GM18511 (cell line): ENCODE measurements around the gene AS3MT.
"Not testable (repeated sequence)": the region's sequence is repeated elsewhere in the genome, so short reads cannot be mapped to it uniquely, and the experiment has no call there.

ENCODE experiments used
- ATAC-seq: cut with Tn5 transposase; IDR thresholded peaks from one replicate; pipeline ENCODE4 v1.9.1; 2021; ENCODE audit warnings: mild to moderate bottlenecking, moderate library complexity; ENCODE audit not compliant: unreplicated experiment

The AS3MT gene

DNA sequence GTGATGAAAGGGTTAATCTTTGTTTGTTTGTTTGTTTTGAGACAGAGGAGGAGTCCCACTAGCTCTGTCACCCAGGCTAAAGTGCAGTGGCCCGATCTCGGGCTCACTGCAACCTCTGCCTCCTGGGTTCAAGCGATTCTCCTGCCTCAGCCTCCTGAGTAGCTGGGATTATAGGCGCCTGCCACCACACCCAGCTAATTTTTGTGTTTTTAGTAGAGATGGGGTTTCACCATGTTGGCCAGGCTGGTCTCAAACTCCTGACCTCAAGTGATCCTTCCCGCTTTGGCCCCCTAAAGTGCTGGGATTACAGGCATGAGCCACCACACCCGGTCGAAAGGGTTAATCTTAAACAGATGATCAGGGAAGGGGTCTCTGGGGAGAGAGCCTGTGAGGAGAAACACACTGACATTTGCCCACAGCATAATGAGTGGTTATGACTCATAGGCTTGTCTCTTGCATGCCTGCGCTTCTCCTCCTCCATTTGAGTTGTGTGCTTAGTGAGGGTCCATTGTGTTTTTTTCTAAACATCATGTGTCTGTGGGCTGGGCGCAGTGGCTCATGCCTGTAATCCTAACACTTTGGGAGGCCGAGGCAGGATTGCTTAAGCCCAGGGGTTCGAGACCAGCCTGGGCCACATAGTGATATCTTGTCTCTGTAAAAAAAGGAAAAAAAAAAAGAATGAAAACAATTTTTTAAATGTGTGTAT lies 13.4 kb upstream of the AS3MT start:
- not testable (repeated sequence) for ATAC-seq

DNA sequence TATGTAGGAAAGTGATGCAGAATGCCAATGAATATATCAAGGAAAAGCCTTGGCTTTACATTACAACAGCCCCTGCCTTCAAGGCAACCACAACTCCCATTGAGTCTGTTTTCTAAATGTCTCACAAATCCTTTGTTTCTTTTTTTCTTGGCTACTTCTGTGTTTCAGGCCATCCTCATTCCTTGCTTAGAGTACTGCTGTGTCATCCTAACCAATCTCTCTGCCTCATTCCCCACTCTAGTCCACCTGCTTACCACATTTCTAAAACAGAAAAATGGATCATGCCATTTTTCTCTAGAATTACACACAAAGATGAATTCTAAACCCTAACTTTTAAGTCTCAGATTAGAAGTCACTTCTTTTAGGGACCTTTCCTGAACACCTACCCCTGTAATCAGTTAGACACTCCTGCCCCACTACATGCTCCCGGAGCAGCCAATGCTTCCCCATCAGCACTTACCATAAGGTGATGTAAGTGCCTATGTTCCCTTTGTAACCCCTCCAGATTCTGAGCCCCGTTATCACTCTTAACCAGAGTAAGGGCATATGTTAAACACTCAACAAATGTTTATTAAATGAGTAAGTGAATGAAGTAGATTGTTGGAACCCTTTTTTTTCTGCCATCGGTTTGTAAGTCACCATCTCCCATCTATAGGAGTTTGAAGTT lies 12.4 kb upstream of the AS3MT start:
- no peak for ATAC-seq

DNA sequence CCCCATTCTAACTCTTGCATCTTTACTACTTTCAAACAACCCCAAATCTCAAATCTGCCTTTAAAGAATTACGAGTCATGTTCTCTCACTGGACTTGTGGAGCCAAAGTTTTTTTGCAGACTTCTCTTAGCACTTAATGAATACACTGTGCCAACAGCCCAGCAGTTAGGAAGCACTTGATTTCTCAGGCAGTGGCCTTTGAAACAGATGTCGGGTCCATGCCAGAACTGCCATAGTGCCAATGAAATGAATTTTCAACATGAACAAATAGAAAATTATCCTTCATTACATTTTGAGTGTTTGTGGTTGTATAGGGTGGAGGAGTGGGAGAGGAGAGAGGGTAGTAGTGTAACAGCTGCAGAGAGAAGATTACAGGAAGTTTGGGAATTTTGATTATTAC lies 9.4 kb upstream of the AS3MT start:
- ATAC-seq, result no peak

DNA sequence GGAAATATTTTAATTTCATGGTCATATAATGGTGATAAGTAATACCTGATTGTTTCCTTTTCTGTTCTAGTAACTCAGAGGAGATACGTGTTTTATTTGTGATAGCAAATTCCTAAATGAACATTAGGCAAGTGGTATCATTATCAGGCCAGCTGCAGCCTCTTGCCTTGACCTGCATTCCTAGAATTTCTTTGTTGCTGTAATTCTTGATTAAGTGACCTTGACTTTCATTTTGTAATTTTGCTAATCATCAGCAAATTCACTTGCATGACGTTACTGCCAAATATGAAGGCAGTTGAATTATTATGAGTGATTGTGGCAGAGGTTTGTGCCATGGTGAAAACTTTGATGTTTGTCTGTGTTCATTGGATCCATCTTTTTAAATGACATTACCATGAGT lies 5.6 kb upstream of the AS3MT start:
- ATAC-seq, result no peak

DNA sequence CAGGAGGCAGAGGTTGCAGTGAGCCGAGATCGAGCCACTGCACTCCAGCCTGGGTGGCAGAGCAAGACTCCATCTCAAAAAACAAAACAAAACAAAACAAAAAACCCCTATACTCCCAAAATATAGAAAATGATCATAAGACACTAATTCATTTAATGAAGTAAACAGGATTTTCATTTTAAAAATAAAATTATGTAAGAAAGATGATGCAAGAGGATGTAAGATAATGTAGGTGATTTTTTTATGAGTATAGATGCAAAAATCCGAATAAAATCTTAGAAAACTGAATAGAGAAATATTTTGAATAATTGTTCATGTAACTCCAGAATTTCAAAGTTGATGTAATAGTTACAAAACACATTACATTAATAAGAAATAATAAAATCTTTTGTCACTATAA lies 3.6 kb upstream of the AS3MT start:
- ATAC-seq, result no peak

DNA sequence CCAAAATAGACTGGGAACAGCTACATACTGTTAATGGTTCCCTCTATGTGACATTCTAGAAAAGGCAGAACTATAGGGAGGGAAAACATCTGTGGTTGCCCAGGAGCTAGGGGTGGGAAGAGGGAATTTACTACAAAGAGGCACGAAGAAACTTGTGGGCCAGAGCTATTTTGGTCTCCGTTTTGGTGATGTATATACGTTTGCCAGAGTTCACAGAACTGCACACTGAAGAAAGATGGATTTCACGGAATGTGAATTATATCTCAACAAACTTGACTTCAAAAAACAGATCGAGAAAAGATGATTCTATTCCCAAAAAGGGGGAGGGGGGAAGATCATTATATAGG lies 386 bp upstream of the AS3MT start:
- no peak for ATAC-seq

DNA sequence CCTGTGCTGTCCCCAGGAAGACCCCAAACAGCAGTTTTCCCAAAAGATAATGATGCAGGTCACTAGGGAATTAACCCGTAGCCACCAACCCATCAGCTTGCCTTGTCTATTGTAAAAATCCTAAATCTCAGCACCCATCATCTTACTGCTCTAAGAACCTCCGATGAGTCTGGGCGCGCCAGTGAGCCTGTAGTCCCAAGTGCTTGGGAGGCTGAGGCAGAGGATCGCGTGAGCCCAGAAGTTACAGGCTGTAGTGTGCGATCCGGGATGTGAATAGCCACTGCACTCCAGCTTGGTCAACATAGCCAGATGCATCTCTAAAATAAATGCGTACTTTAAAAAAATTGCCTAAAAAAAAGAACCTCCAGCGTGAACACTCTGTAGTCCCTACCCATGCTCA lies 951 bp downstream of the AS3MT start:
- ATAC-seq, result no peak

DNA sequence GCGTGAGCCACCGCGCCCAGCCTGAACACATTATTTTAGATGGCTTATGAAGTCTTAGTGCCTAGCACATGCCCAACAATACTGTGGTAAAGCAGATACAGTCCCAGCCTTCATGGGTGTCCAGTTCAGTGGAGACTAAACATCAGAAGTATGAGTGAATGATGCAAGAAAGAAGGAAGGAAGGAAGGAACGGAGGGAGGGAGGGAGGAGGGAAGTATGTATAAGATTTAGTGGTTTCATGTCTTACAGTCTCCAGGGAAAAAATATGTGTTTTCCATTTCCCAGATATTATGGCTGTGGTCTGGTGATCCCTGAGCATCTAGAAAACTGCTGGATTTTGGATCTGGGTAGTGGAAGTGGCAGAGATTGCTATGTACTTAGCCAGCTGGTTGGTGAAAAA lies 2.9 kb downstream of the AS3MT start:
- no peak for ATAC-seq

DNA sequence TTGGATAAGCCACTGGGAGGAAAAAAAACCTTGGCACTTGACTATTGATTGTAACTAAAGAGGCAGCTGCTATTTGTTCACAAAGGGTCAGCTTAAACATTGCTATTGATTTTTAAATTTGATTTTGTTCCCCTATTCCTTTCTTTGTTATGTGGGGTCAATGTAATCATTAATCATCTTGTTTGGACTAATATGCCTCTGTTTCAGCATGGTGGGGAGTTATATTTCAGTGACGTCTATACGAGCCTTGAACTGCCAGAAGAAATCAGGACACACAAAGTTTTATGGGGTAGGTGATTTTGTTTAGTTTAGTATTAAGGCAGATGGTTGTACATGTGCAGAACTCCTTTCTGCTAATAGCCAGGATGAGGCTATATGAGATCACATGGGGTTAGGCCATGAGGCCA lies 7.5 kb downstream of the AS3MT start:
- no peak for ATAC-seq

DNA sequence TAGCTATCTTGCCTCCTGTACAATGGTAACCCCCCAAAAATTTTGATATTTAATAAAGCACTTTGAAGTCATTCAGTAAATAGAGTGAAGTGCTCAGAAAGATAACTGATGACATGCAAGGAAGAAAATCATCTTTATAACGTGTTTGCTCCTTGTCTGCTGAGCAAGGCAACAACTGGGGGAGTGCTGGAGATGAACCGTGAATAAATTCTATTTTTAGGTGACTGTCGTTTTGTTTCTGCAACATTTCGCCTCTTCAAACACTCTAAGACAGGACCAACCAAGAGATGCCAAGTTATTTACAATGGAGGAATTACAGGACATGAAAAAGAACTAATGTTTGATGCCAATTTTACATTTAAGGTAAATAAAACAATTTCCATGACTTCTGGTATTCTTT lies 9.4 kb downstream of the AS3MT start:
- no peak for ATAC-seq

DNA sequence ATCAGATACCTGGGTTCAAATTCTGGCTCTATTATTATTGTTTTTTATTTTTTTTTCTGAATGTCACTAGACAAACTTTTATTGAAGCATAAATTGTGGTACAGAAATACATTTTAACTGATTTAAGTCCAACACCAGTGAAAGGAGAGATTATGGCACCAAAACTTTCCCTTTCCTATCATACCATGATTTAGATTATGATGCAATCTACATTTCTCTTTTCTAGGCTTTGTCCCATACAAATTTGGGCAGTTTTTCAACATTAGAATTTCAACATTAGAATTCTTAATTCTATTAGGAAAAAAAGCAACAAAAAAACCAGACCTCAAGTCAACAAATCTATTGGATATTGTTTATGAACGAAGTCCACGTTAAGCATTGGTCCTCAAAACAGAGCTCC lies 11.0 kb downstream of the AS3MT start:
- no peak for ATAC-seq

DNA sequence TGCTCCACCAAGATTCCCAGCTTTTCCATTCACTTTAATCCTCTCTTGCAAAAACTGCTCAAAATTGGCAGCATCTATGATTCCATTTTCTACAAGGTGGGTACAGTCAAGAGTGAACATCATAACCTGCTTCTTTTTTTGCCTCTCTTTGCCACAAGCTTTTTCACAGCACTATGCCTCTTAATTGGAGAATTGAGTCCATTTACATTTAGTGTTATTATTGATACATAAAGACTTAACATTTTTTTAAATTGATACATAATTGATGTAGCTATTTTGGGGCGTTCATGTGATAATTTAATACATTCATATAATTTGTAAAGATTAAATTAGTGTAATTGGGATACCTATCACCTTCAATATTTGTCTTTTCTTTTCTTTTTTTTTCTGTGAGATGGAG lies 18.8 kb downstream of the AS3MT start:
- no peak for ATAC-seq

DNA sequence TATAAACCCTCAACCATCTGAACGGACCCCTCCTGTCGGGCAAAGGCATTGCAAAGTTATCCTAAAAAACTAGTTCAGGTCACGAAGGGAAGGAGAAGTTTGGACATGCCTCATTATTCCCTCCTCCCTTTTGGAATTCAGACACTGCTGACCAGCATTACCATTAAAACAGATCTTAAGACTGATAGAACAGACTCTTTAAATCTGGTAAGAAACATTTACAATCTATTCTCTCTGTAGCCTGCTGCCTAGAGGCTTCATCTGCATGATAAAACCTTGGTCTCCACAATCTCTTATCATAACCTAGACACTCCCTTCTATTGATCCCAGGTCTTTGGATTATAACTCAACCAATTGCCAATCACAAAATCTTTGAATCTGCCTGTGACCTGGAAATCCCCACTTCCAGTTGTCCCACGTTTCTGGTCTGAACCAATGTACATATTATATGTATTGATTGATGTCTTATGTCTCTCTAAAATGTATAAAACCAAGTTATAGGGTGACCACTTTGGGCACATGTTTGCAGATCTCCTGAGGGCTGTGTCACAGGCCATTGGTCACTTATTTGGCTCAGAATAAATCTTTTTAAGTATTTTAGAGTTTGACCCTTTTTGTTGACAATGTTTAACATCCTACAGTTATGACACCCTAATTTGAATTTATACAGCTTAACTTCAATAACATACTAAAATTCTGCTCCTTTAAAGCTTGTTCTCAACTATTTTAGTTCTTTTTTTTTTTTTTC lies 25.4 kb downstream of the AS3MT start:
- no peak for ATAC-seq

DNA sequence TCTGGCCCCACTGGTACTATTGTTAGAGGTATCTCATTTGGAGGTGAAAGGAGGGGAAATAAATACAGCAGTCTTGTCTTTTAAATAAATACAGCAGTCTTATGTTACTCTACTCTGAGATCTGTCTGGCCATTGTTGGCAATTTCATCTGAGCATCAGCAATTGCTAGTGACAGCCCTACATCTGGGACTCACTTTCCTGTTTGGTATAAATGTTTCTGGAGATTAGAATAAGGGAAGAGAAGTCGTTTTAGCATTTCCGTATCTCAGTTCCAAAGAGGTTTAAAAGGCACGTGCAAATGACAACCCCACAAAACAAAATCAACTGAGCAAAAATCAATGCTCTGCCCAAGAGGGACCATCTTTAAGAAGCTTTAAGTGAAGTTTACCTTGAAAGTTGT lies 30.7 kb downstream of the AS3MT start:
- ATAC-seq, result no peak

DNA sequence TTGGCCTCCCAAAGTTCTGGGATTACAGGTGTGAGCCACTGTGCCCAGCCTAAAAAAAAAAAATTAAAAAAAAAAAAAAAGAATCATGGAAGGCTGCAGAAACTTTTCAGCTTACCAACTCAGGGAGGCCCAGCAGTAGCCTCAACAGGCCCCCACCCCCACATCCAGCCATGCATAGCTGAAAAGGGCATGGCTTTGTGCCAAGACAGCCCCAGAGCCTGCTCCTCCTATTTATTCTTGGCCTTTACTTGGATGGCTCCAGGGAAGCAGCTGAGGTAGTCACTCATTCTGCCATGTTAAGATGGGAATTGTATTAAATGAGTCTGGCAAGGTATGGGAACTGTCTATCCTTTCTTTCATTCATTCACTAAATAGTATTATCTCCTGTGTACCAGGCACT lies 35.1 kb downstream of the AS3MT start:
- ATAC-seq, result no peak

DNA sequence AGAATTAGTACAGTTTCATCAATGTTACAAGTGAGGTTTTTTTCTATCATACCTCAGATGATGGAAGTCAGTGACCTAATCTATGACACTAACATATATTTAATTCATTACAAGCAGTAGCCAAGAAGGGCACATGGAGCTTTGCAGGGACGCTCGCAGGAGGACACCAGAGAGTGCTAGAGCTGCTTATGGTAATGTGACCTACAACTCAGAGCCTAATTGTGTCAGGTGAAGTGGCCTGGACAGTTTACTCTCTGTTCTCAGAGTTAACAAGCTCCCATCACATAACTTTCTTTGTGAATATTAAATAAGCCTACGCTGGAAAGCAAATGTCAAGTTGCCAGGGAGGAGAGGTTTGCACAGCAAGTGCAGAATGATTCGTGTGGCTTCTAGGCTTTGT lies 37.2 kb downstream of the AS3MT start:
- ATAC-seq, result no peak

DNA sequence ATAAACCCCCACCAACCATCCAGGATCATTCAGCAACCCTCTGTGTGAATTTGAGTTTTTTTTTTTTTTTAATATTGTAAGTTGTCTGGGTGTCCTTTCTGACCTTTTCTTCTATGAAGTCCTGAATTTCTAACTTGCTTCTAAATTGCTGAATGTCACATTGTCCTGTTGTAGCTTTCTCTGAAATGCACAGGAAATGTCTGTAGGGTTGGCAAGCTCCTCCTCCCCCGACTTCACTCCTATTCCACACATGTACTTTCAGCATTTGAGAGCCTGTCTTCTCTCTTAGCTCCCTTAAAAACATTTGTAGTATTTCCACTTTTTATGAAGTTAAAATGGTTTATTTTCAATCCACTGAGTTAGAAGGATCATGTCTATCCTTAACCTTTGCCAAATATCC lies 45.5 kb downstream of the AS3MT start:
- no peak for ATAC-seq

DNA sequence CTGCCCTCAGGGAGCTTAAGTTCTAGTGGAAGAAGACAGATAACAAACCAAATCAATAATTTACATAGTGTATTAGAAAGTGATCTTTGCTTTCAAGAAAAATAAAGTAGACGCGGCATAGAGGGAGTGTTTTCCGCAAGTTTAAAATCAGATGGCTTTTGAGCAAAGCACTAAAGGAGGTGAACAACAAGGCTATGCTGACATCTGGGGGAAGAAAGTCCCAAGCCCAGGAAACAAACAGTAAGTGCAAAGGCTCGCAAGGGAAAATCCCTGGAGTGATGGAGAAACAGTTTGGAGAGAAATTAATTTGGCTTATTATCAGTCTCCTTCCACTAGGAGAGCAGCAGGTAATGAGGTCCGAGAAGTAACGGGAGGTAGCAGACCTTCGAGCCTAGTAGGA lies 46.9 kb downstream of the AS3MT start:
- no peak for ATAC-seq

DNA sequence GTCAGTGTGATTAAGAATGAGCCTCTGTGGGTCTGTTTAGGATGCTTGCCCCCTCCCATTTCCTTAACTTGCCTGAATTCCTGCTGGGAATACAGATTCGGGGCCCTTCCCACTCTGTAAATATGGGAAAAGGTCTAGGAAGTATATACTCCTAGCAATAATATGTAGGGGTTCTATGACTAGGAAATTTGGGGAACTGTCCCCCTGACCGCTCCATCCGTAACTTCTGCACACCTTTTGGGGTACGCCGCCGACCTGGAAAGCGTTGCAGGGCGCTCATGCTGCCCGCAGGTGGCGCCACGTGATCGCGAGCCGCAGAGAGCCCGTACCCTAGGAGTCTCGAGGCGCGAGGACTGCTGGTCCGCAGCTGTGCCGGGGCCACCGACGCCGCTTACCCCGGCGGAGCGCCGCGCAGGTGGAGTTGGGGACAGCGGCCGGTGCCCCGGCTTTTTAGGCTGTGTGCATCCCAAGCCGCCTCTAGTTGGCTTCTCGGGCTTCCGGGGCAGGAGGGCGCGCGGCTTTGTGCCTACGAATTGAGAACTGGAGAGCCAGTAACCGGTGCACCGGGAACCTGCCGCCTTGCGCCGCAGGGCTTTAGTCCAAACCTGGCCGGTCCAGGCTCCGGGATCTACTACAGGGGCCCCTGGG lies 48.2 kb downstream of the AS3MT start:
- ATAC-seq, result peak; percentile 49

DNA sequence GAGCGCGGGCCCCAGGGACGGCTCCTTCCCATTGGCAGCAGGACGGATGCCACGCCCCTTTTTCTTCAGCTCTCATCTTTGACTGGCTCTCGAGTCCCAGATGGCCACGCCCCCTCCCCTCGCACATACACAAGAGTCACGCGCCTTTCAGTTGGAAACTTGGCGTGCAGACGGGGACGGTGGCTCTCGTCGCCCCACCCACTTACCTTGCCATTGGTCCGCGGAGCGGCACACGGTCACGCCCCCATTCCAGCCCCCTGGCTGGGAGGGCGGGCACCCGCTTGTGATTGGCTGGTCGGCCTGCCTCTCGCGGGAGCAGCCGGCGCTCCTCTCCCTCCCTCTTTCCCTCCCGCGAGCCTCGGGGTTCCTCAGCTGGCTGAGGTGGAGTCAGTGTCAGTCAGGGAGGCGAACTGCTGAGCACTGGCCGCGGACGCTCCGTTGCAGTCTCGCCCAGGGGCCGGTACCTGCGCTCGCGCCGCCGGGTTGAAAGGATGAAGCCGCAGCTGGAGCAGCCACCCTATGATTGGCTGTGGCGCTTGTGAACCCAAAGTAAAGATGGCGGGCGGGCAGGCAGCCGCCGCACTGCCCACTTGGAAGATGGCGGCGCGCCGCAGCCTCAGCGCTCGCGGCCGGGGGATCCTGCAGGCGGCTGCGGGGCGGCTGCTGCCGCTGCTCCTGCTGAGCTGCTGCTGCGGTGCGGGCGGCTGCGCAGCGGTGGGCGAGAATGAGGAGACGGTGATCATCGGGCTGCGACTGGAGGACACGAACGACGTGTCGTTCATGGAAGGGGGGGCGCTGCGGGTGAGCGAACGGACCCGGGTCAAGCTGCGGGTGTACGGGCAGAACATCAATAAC lies 48.9 kb downstream of the AS3MT start, which contains the start of gene CNNM2:
Gene CNNM2, plus strand, starts transcription at position 333 of the 855 bp plus-strand sequence. Its CDS starts 187 bp downstream, at position 520.
- ATAC-seq, result peak; percentile 89

DNA sequence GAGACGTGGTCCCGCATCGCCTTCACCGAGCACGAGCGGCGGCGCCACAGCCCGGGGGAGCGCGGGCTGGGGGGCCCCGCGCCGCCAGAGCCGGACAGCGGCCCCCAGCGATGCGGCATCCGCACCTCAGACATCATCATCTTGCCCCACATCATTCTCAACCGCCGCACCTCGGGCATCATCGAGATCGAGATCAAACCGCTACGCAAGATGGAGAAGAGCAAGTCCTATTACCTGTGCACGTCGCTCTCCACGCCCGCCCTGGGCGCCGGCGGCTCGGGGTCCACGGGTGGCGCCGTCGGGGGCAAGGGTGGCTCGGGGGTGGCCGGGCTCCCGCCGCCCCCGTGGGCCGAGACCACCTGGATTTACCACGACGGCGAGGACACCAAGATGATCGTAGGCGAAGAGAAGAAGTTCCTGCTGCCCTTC lies 49.6 kb downstream of the AS3MT start:
- ATAC-seq, result peak; percentile 1
